ENCODE data around the gene FURIN.
"Not testable (repeated sequence)": the region's sequence is repeated elsewhere in the genome, so short reads cannot be mapped to it uniquely, and the experiment has no call there.

FURIN gene

DNA sequence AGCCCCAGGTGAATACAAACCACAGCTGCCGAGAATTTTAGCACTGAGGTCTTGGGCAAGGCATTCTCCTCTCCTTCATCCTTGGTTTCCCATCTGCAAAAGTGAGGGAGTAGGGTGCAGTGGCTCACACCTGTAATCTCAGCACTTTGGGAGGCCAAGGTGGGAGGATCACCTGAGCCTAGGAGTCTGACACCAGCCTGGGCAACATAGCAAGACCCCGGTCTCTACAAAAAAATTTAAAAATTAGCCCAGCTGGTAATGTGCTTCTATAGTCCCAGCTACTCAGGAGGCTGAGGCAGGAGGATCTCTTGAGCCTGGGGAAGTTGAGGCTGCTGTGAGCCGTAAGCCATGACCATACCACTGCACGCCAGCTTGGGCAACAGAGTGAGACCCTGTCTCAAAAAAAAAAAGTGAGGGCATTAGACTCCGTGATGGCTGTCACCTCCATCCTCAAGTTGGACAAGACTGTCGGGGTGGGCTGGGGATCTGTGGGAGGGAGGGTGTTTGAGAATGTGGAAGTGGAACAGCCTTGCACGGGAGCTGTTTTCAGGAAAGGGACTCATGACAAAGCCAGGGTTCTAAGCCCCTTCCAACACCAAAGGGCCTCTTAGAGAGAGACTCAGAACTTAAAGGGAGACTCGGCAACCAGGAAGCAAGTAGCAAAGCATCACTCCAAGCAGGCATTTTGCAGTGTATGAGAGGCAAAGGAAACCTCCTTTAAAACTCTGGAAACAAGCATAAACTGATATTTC, 46.0 kb upstream of the FURIN start:
- Histone ChIP-seq H3K27ac (replicated peaks) (no peak overlapping the region), H3K4me3 (replicated peaks; ENCODE audit: insufficient read depth, low read length) (no peak overlapping the region), H3K27me3 (ENCODE audit: insufficient read depth, poor library complexity, severe bottlenecking) (no peaks in the 10 kb centered on the region)
- TF ChIP-seq, protein P1, sequence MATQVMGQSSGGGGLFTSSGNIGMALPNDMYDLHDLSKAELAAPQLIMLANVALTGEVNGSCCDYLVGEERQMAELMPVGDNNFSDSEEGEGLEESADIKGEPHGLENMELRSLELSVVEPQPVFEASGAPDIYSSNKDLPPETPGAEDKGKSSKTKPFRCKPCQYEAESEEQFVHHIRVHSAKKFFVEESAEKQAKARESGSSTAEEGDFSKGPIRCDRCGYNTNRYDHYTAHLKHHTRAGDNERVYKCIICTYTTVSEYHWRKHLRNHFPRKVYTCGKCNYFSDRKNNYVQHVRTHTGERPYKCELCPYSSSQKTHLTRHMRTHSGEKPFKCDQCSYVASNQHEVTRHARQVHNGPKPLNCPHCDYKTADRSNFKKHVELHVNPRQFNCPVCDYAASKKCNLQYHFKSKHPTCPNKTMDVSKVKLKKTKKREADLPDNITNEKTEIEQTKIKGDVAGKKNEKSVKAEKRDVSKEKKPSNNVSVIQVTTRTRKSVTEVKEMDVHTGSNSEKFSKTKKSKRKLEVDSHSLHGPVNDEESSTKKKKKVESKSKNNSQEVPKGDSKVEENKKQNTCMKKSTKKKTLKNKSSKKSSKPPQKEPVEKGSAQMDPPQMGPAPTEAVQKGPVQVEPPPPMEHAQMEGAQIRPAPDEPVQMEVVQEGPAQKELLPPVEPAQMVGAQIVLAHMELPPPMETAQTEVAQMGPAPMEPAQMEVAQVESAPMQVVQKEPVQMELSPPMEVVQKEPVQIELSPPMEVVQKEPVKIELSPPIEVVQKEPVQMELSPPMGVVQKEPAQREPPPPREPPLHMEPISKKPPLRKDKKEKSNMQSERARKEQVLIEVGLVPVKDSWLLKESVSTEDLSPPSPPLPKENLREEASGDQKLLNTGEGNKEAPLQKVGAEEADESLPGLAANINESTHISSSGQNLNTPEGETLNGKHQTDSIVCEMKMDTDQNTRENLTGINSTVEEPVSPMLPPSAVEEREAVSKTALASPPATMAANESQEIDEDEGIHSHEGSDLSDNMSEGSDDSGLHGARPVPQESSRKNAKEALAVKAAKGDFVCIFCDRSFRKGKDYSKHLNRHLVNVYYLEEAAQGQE (IDR thresholded peaks at IDR 0.05; ENCODE audit: insufficient replicate concordance, low read depth) = no peak
- TF ChIP-seq, protein P2, sequence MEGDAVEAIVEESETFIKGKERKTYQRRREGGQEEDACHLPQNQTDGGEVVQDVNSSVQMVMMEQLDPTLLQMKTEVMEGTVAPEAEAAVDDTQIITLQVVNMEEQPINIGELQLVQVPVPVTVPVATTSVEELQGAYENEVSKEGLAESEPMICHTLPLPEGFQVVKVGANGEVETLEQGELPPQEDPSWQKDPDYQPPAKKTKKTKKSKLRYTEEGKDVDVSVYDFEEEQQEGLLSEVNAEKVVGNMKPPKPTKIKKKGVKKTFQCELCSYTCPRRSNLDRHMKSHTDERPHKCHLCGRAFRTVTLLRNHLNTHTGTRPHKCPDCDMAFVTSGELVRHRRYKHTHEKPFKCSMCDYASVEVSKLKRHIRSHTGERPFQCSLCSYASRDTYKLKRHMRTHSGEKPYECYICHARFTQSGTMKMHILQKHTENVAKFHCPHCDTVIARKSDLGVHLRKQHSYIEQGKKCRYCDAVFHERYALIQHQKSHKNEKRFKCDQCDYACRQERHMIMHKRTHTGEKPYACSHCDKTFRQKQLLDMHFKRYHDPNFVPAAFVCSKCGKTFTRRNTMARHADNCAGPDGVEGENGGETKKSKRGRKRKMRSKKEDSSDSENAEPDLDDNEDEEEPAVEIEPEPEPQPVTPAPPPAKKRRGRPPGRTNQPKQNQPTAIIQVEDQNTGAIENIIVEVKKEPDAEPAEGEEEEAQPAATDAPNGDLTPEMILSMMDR (IDR thresholded peaks at IDR 0.05; ENCODE audit: insufficient read depth, low read length) = no peak
- no peak for TF ChIP-seq SPI1 (IDR thresholded peaks at IDR 0.05; ENCODE audit: borderline replicate concordance, low read depth)
- no peak for TF ChIP-seq GABPA (IDR thresholded peaks at IDR 0.05; ENCODE audit: low read depth)
- no peak for TF ChIP-seq POLR2AphosphoS5 (IDR thresholded peaks at IDR 0.05; ENCODE audit: low read depth)
- no peak for DNase-seq (ENCODE audit: low read depth in 1 of 2, low spot score in 1 of 2)

DNA sequence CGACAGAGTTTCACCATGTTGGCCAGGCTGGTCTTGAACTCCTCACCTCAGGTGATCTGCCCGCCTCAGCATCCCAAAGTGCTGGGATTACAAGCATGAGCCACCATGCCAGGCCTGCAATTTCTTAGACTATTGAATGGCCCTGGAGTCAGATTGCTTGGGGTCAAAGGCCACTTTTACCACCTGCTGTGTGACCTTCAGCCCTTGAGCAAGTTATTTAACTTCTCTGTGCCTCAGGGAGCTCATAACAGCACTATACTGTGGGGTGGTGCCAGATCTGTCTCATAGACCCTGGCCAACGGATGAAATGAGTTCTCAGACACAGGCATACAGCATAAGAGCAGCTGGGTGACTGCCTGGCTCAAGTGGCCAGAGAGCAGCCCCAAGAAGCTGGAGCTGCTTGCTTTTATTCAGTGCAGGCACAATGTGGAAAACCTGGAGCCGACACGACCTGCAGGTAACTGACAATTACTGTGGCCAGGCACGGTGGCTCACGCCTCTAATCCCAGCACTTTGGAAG, 44.9 kb upstream of the FURIN start:
- no peak overlapping the region for H3K27ac ChIP-seq (replicated peaks)
- H3K4me3 ChIP-seq (replicated peaks; ENCODE audit: insufficient read depth, low read length) = no peak overlapping the region
- H3K27me3 ChIP-seq (ENCODE audit: insufficient read depth, poor library complexity, severe bottlenecking) = no peaks in the 10 kb centered on the region
- DNase-seq (ENCODE audit: low read depth in 1 of 2, low spot score in 1 of 2) = no peak
- TF ChIP-seq GABPA (IDR thresholded peaks at IDR 0.05; ENCODE audit: low read depth) (no peak), POLR2AphosphoS5 (IDR thresholded peaks at IDR 0.05; ENCODE audit: low read depth) (no peak), SPI1 (IDR thresholded peaks at IDR 0.05; ENCODE audit: borderline replicate concordance, low read depth) (no peak)
- TF ChIP-seq, protein P1 (IDR thresholded peaks at IDR 0.05; ENCODE audit: insufficient replicate concordance, low read depth) = no peak

DNA sequence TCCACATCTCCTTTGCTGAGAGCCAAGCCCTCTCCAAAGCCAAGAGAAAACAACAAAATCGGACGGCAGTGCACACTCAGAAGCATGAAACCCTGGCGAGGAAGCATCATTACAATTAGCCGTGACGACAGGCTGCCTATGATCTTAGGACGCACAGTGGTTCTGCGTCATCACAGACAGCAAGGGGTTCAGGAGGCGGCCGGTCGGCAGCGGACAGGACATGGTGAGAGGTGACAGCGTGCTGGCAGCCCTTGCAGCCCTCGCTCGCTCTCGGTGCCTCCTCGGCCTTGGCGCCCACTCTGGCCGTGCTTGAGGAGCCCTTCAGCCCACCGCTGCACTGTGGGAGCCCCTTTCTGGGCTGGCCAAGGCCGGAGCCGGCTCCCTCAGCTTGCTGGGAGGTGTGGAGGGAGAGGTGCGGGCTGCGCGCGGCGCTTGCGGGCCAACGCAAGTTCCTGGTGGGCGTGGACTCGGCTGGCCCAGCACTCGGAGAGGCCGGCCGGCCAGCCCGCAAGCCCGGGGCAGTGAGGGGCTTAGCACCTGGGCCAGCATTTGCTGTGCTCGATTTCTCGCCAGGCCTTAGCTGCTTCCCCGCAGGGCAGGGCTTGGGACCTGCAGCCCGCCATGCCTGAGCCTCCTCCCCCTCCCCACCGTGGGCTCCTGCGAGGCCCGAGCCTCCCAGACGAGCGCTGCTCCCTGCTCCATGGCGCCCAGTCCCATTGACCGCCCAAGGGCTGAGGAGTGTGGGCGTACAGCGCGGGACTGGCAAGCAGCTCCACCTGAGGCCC, 43.1 kb upstream of the FURIN start:
- not testable (repeated sequence) for H3K4me3 ChIP-seq (replicated peaks; ENCODE audit: insufficient read depth, low read length); DNase-seq (ENCODE audit: low read depth in 1 of 2, low spot score in 1 of 2); H3K27me3 ChIP-seq (ENCODE audit: insufficient read depth, poor library complexity, severe bottlenecking); H3K27ac ChIP-seq (replicated peaks)

DNA sequence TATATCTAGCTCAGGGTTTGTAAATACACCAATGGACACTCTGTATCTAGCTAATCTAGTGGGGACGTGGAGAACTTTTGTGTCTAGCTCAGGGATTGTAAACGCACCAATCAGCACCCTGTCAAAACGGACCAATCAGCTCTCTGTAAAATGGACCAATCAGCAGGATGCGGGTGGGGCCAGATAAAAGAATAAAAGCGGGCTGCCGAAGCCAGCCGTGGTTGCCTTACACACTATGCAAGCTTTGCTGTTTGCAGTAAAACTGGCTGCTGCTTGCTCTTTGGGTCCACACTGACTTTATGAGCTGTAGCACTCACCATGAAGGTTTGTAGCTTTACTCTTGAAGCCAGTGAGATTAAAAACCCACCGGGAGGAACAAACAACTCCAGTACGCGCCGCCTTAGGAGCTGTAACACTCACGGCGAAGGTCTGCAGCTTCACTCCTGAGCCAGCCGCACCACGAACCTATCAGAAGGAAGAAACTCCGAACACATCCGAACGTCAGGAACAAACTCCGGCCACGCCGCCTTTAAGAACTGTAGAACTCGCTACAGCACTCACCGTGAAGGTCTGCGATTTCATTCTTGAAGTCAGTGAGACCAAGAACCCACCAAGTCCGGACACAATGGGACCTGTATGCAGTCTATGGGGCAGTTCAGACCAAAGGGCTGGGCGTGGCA, 42.0 kb upstream of the FURIN start:
- H3K27me3 ChIP-seq (ENCODE audit: insufficient read depth, poor library complexity, severe bottlenecking); H3K27ac ChIP-seq (replicated peaks); H3K4me3 ChIP-seq (replicated peaks; ENCODE audit: insufficient read depth, low read length); DNase-seq (ENCODE audit: low read depth in 1 of 2, low spot score in 1 of 2): not testable (repeated sequence)

DNA sequence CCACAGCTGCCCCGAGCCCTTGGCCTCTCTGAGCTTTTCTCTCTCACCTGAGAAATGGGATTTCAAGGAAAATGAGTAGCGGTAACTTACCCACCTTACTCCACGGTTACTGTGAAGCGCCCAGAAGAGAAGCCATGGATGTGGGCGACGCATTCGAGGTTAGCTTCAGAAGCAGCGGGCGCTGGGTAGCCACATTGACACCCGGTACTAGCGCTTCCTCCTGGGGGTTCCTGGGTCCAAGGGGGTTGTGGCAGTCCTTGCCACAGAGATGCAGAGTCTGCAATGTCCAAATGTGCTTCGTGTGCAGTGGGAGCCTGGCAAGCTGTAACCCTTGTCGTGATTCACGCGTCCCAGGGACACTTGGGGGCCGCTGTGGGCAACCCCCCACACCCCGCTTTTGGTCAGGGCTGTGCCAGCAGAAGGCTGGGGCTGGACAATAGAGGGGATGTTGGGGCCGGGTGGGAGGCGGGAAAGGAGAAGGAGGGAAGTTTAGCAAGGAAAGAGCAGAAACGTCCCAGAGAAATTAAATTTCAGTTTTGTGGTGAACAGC, 41.4 kb upstream of the FURIN start:
- Histone ChIP-seq H3K27ac (replicated peaks) (no peak overlapping the region), H3K27me3 (ENCODE audit: insufficient read depth, poor library complexity, severe bottlenecking) (no peaks in the 10 kb centered on the region), H3K4me3 (replicated peaks; ENCODE audit: insufficient read depth, low read length) (no peak overlapping the region)
- DNase-seq (ENCODE audit: low read depth in 1 of 2, low spot score in 1 of 2) = no peak
- TF ChIP-seq, protein P1 (IDR thresholded peaks at IDR 0.05; ENCODE audit: insufficient replicate concordance, low read depth) = no peak
- TF ChIP-seq, protein P2 (IDR thresholded peaks at IDR 0.05; ENCODE audit: insufficient read depth, low read length) = no peak
- TF ChIP-seq POLR2AphosphoS5 (IDR thresholded peaks at IDR 0.05; ENCODE audit: low read depth) = no peak

Measured in HL-60 (cell line).